HepG2 (cell line): ENCODE measurements around the gene CCDC183. TPM values are rescaled to one million over a fixed set of nuclear protein-coding genes. Genes with fewer than 3 reads are reported as not detected.

Source experiments
- CENPBD1 ChIP-seq: sonication (generic); formaldehyde crosslinking; IDR thresholded peaks from 2 replicates; pipeline ENCODE4 v1.8.0; 2022; ENCODE audit warnings: missing genetic modification reagents, low read depth, mild to moderate bottlenecking, borderline replicate concordance
- CSRNP1 ChIP-seq: sonication (generic); formaldehyde crosslinking; IDR thresholded peaks from 2 replicates; pipeline ENCODE4 v1.8.1; 2023; ENCODE audit warnings: mild to moderate bottlenecking, missing genetic modification reagents
- HMGXB3 ChIP-seq: sonication (generic); formaldehyde crosslinking; IDR thresholded peaks from 2 replicates; pipeline ENCODE4 v1.4.0; 2020; ENCODE audit warnings: missing genetic modification reagents, borderline replicate concordance
- PITX1 ChIP-seq: sonication (generic); formaldehyde crosslinking; IDR thresholded peaks from 2 replicates; pipeline ENCODE4 v1.5.1; 2020; ENCODE audit warnings: mild to moderate bottlenecking, missing genetic modification reagents
- RBFOX2 ChIP-seq: fragments of 200-400 bp; formaldehyde crosslinking; IDR thresholded peaks from 2 replicates; pipeline ENCODE4 v1.6.1; 2017; ENCODE audit warnings: low read depth, mild to moderate bottlenecking, low read length
- SAP130 ChIP-seq: IDR thresholded peaks from 2 replicates; pipeline ENCODE4 v1.6.1; 2016; ENCODE audit warnings: low read depth
- SIN3A ChIP-seq: IDR thresholded peaks from 2 replicates; pipeline ENCODE4 v1.6.1; 2011; ENCODE audit warnings: low read depth, mild to moderate bottlenecking, control low read depth, low read length, borderline replicate concordance
- TBX2 ChIP-seq: sonication (generic); formaldehyde crosslinking; IDR thresholded peaks from 2 replicates; pipeline ENCODE4 v1.5.0; 2020; ENCODE audit warnings: missing genetic modification reagents, mild to moderate bottlenecking, borderline replicate concordance
- TFAP4 ChIP-seq: sonication (generic); IDR thresholded peaks from 2 replicates; pipeline ENCODE4 v1.6.1; 2016; ENCODE audit warnings: low read depth, borderline replicate concordance
- ZNF512B ChIP-seq: sonication (generic); formaldehyde crosslinking; IDR thresholded peaks from 2 replicates; pipeline ENCODE4 v1.5.1; 2020; ENCODE audit warnings: missing genetic modification reagents, mild to moderate bottlenecking, borderline replicate concordance
- ZNF800 ChIP-seq: sonication (generic); formaldehyde crosslinking; IDR thresholded peaks from 2 replicates; pipeline ENCODE4 v1.4.0; 2020; ENCODE audit warnings: missing genetic modification reagents
- ZUFSP ChIP-seq: sonication (generic); formaldehyde crosslinking; IDR thresholded peaks from 2 replicates; pipeline ENCODE4 v1.9.0; 2021; ENCODE audit warnings: missing genetic modification reagents, mild to moderate bottlenecking, borderline replicate concordance
- polyA plus RNA-seq, 8 experiments: library from polyadenylated mRNA; depleted of rRNA in 3 of 8; stranded (reverse) in 7 of 8; unstranded in 1 of 8; fragments of >200 nt; fragmentation: Illumina TruSeq in 4 of 8; extraction: Trizol in 4 of 8; gene quantifications; 2 replicates each; pipeline versions ENCODE4 v1.2.1 to v1.2.3, GENCODE V29; 2011 to 2016; ENCODE audit warnings: low read depth in 4 of 8, missing spikeins in 1 of 8, mixed read lengths in 1 of 8; ENCODE audit not compliant: insufficient read depth in 1 of 8
- total RNA-seq, 5 experiments: library from RNA; depleted of rRNA; stranded (reverse); fragments of >200 nt; fragmentation: Illumina TruSeq; extraction: Trizol; gene quantifications; 2 replicates each; pipeline ENCODE4 v1.2.3, GENCODE V29; 2016; ENCODE audit warnings: low read depth in 1 of 5

CCDC183 gene
- total and polyA plus RNA-seq, 2 of the 13 experiments (the other 11 are each of a cell fraction or from before 2014, with no cell fraction given), result 5.0 to 66.4 TPM

- TF ChIP-seq ZNF512B (CRISPR knock-in tag) (0 out of 2 replicates have a peak, but pooled peaks have one; percentile 27), SIN3A (0 out of 2 replicates have a peak, but pooled peaks have one; percentile 27), TBX2 (CRISPR knock-in tag) (0 out of 2 replicates have a peak, but pooled peaks have one; percentile 14), HMGXB3 (0 out of 2 replicates have a peak, but pooled peaks have one; percentile 36), TFAP4 (peak; percentile 56; the same call in 1 of the 2 replicates), PITX1 (0 out of 2 replicates have a peak, but pooled peaks have one; percentile 15), SAP130 (CRISPR knock-in tag) (peak; percentile 61), CSRNP1 (CRISPR knock-in tag) (peak; percentile 13; the same call in 1 of the 2 replicates), CENPBD1 (CRISPR knock-in tag) (0 out of 2 replicates have a peak, but pooled peaks have one; percentile 61), ZNF800 (0 out of 2 replicates have a peak, but pooled peaks have one; percentile 17), RBFOX2 (peak; percentile 49; the same call in 1 of the 2 replicates), ZUFSP (CRISPR knock-in tag) (0 out of 2 replicates have a peak, but pooled peaks have one; percentile 42)
These were observed 723 bp downstream of the CCDC183 start (continued) for GRCh38 chr9:136796775-136797347.
